ENCODE results near the gene TMEM132A. TPM values are rescaled to one million over a fixed set of nuclear protein-coding genes. Genes with fewer than 3 reads are reported as not detected.

TMEM132A gene
- total RNA-seq (ENCODE audit: low replicate concordance) = 162 and 218 TPM in 2 replicates
- long read RNA-seq, partial matches to known transcripts = 0 of 1 reads
- long read RNA-seq, other reads (novel, unspliced or antisense) = 1 of 1 reads

- Mint-ChIP-seq H3K27ac (peak within 1 kb of the TSS; percentile 23), H3K9me3 (no peaks in the 10 kb centered on the region), H3K4me3 (peak within 1 kb of the TSS; percentile 97), H3K4me1 (ENCODE audit: unreplicated experiment) (peaks cover 15% of the 10 kb centered on the region), H3K36me3 (peaks cover 8% of the 10 kb centered on the region), H3K27me3 (no peaks in the 10 kb centered on the region)
- TF ChIP-seq CTCF (conservative IDR thresholded peaks at IDR 0.05) = no peak
- DNase-seq (ENCODE audit: extremely low spot score, unreplicated experiment) = peak; percentile 85
Measured at GRCh38 chr11:60924110-60924905, at the start of gene TMEM132A. TMEM132A (plus strand) TSS chr11:60924460; CDS start chr11:60924634, 174 bp downstream.

DNA sequence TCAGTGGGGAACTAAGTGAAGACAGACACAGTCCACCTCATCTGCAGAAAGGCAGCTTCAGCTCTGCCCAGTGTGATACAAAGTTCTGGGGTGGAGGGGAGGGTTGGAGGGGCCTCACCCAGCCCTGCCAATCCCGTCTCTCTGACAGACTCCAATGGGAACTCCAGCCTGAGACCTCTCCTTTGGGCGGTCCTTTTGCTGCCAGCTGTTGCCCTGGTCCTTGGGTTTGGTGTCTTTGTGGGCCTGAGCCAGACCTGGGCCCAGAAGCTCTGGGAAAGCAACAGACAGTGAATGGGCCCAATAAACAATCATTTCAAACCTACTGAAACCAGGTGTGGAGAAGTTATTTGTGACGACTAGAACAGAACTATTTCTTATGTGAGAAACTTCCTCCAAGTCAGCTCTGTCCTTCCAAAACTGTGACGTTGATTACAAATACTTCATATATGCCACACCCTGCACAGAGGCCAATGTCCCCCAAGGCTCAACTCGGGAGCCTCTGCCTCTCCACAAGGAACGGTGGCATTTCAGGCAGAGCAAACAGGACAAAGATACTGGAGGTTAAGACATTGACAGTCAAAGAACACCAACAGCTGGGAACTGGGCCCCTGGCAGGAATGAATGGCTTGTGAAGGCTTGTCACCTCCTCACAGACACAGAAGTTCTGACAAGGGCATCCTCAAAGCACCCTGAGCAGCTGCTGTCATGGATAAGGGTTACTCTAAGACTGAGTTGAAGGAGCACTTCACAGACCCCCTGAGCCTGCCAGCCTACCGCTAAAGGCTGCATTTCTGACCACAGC lies 48.7 kb upstream of the TMEM132A start:
- H3K4me1 Mint-ChIP-seq (ENCODE audit: unreplicated experiment) = peaks cover under 1% of the 10 kb centered on the region
- H3K9me3 Mint-ChIP-seq = no peaks in the 10 kb centered on the region
- H3K4me3 Mint-ChIP-seq = no peak overlapping the region
- peak; percentile 47 for DNase-seq (ENCODE audit: extremely low spot score, unreplicated experiment)
- H3K27ac Mint-ChIP-seq = peak overlapping the region; percentile 77
- H3K27me3 Mint-ChIP-seq = no peaks in the 10 kb centered on the region
- peaks cover under 1% of the 10 kb centered on the region for H3K36me3 Mint-ChIP-seq
- no peak for TF ChIP-seq CTCF (conservative IDR thresholded peaks at IDR 0.05)

GRCh38 chr11:60876168-60876485 lies 48.1 kb upstream of the TMEM132A start:
- Mint-ChIP-seq H3K27ac (no peak overlapping the region), H3K4me1 (ENCODE audit: unreplicated experiment) (peaks cover 6% of the 10 kb centered on the region), H3K36me3 (peaks cover 5% of the 10 kb centered on the region), H3K27me3 (no peaks in the 10 kb centered on the region), H3K9me3 (no peaks in the 10 kb centered on the region), H3K4me3 (no peak overlapping the region)
- no peak for TF ChIP-seq CTCF (conservative IDR thresholded peaks at IDR 0.05)
- DNase-seq (ENCODE audit: extremely low spot score, unreplicated experiment) = peak; percentile 56

- DNase-seq (ENCODE audit: extremely low spot score, unreplicated experiment) = no peak
- Mint-ChIP-seq H3K27ac (no peak overlapping the region), H3K36me3 (peaks cover 8% of the 10 kb centered on the region), H3K4me3 (no peak overlapping the region), H3K4me1 (ENCODE audit: unreplicated experiment) (peaks cover 6% of the 10 kb centered on the region), H3K9me3 (no peaks in the 10 kb centered on the region), H3K27me3 (no peaks in the 10 kb centered on the region)
- TF ChIP-seq CTCF (conservative IDR thresholded peaks at IDR 0.05) = no peak
Measured at GRCh38 chr11:60878245-60879101, 45.8 kb upstream of the TMEM132A start.

DNA sequence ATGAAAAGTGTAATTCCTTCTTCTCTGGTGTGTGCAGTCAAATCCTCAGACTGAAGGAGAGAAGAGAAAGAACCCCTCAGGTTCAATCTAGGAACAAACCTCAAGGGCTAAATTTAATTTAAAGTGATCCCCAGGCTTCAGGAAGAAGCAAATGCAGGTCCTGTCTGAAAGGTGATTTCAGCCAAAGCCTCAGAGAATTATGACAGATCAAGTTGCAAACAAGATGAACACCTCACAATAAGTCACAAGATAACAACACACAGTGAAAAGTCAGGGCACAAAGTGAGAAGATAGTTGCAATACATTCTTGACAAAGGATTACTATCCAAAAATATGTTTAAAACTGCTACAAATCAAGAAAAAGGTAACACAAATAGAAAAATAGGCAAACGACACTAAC lies 45.2 kb upstream of the TMEM132A start:
- H3K27me3 Mint-ChIP-seq = no peaks in the 10 kb centered on the region
- H3K27ac Mint-ChIP-seq = no peak overlapping the region
- peaks cover 6% of the 10 kb centered on the region for H3K4me1 Mint-ChIP-seq (ENCODE audit: unreplicated experiment)
- H3K4me3 Mint-ChIP-seq = no peak overlapping the region
- TF ChIP-seq CTCF (conservative IDR thresholded peaks at IDR 0.05) = no peak
- no peak for DNase-seq (ENCODE audit: extremely low spot score, unreplicated experiment)
- H3K36me3 Mint-ChIP-seq = peaks cover 10% of the 10 kb centered on the region
- no peaks in the 10 kb centered on the region for H3K9me3 Mint-ChIP-seq

Measured in type B pancreatic cell (in vitro differentiated cells).